ENCODE measurements around the gene IP6K2. TPM values are rescaled to one million over a fixed set of nuclear protein-coding genes. Genes with fewer than 3 reads are reported as not detected.

The IP6K2 gene
- total RNA-seq, 4 donors from 2014 or later = 45.6 to 91.7 (median 78.0) TPM

- H3K4me3 ChIP-seq = no peak overlapping the region
- peak overlapping the region in 1 of 2 donors; percentile 43 for H3K27ac ChIP-seq
- no peaks in the 10 kb centered on the region for H3K9me3 ChIP-seq
- no peak for DNase-seq
- intact Hi-C loops (cut with DNase I; ENCODE audit: low total_unique reads) = no loop called here
- H3K4me1 ChIP-seq = no peaks in the 10 kb centered on the region
- H3K36me3 ChIP-seq = no peaks in the 10 kb centered on the region
- no peak for TF ChIP-seq POLR2A (IDR thresholded peaks at IDR 0.05)
- no peak for TF ChIP-seq CTCF (IDR thresholded peaks at IDR 0.05)
- no peaks in the 10 kb centered on the region for H3K27me3 ChIP-seq
Observed at GRCh38 chr3:48715174-48715800, 1.7 kb downstream of the IP6K2 start.

- Histone ChIP-seq H3K4me1 (no peaks in the 10 kb centered on the region), H3K27ac (peak overlapping the region in 1 of 2 donors; percentile 7)
Observed at GRCh38 chr3:48711727-48712126, 5.3 kb downstream of the IP6K2 start.

DNA sequence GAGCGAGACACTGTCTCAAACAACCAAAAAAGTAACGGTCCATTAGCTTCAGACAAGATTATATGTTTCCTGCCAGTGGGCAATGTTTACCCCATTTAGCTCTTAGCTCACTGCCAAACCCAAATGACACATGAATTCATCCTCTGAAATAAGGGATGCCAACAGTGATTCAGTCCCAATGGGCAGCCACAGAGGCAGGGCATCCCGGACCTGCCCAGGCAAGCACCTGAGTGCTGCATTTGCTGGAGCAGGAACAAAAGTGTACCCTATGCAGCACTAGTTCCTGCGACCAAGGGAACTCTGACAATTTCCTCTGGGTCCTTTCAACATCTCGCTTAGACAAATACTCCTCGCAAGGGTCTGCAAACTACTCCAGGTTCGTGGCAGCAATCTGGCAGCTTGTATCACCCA lies 8.0 kb downstream of the IP6K2 start:
- intact Hi-C loops (cut with DNase I; ENCODE audit: low total_unique reads) = no loop called here
- Histone ChIP-seq H3K4me1 (peaks cover 0 to 1% of the 10 kb centered on the region in 2 donors), H3K9me3 (no peaks in the 10 kb centered on the region), H3K27ac (no peak overlapping the region), H3K36me3 (no peaks in the 10 kb centered on the region), H3K27me3 (no peaks in the 10 kb centered on the region), H3K4me3 (no peak overlapping the region)
- no peak for DNase-seq
- TF ChIP-seq POLR2A (IDR thresholded peaks at IDR 0.05) = no peak
- no peak for TF ChIP-seq CTCF (IDR thresholded peaks at IDR 0.05)

More at GRCh38 chr3:48711727-48712126, 5.3 kb downstream of the IP6K2 start:
- intact Hi-C loops (cut with DNase I; ENCODE audit: low total_unique reads) = no loop called here
- TF ChIP-seq POLR2A (IDR thresholded peaks at IDR 0.05) (no peak), CTCF (IDR thresholded peaks at IDR 0.05) (no peak)
- H3K27me3 ChIP-seq = no peaks in the 10 kb centered on the region
- H3K4me3 ChIP-seq = no peak overlapping the region
- no peaks in the 10 kb centered on the region for H3K9me3 ChIP-seq
- DNase-seq = no peak
- no peaks in the 10 kb centered on the region for H3K36me3 ChIP-seq

DNA sequence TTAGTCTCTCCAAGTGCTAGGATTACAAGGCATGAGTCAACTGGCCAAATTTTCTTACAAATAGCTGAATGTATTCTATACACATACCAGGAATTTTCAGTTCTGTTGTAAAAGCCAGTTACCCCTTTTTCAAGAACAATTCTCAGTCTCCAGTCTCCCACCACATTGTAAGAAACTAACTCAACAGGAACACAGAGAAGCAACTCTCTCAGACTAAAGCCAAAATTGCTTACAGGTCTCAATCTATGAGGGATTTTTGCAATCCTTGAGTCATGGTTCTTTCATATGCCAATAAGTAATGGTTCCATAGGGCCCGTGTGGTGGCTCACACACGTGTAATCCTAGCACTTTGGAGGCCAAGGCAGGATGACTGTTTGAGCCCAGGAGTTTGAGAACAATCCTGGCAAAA lies 8.5 kb downstream of the IP6K2 start:
- intact Hi-C loops (cut with DNase I; ENCODE audit: low total_unique reads) = no loop called here
- no peak overlapping the region for H3K4me3 ChIP-seq
- H3K9me3 ChIP-seq = no peaks in the 10 kb centered on the region
- no peak overlapping the region for H3K27ac ChIP-seq
- DNase-seq = no peak
- no peak for TF ChIP-seq POLR2A (IDR thresholded peaks at IDR 0.05)
- no peak for TF ChIP-seq CTCF (IDR thresholded peaks at IDR 0.05)
- no peaks in the 10 kb centered on the region for H3K36me3 ChIP-seq
- H3K4me1 ChIP-seq = peaks cover 0 to 5% of the 10 kb centered on the region in 2 donors
- no peaks in the 10 kb centered on the region for H3K27me3 ChIP-seq

- Histone ChIP-seq H3K4me3 (no peak overlapping the region), H3K27me3 (no peaks in the 10 kb centered on the region), H3K9me3 (no peaks in the 10 kb centered on the region), H3K27ac (no peak overlapping the region), H3K36me3 (no peaks in the 10 kb centered on the region), H3K4me1 (peaks cover 0 to 5% of the 10 kb centered on the region in 2 donors)
- DNase-seq = no peak
- intact Hi-C loops (cut with DNase I; ENCODE audit: low total_unique reads) = no loop called here
- TF ChIP-seq POLR2A (IDR thresholded peaks at IDR 0.05) = no peak
- no peak for TF ChIP-seq CTCF (IDR thresholded peaks at IDR 0.05)
Observed at GRCh38 chr3:48707157-48707556, 9.9 kb downstream of the IP6K2 start.
